WTC11 (cell line): ENCODE results near the gene UBE2H. TPM values are rescaled to one million over a fixed set of nuclear protein-coding genes. Genes with fewer than 3 reads are reported as not detected.

Experiments
- ATAC-seq: fragments of 200-7000 bp; cut with Tn5 transposase; 2 replicates; pipeline ENCODE4 v1.10.0; 2021; ENCODE audit warnings: mild to moderate bottlenecking, moderate library complexity
- CTCF ChIA-PET: fragments of 300-600 bp; sonication (Branson Sonifier 250); formaldehyde crosslinking; loops from one replicate; lab custom pipeline; 2021; ENCODE audit warnings: antibody characterized with exemption; lab: Charles Lee
- POLR2A ChIA-PET: fragments of 350-600 bp; sonication (Branson Sonifier 250); formaldehyde crosslinking; loops from one replicate; lab custom pipeline; 2021; ENCODE audit warnings: antibody characterized with exemption; lab: Charles Lee
- DNase-seq: peaks from one replicate; pipeline ENCODE4 v3.0.0; 2021; ENCODE audit warnings: low spot score
- H3K27ac Mint-ChIP-seq: 2 replicates; pipeline ENCODE4 v1.8.0; 2021; ENCODE audit warnings: mixed read lengths
- H3K27me3 Mint-ChIP-seq: 2 replicates; pipeline ENCODE4 v1.8.0; 2021; ENCODE audit warnings: low read depth, mild to moderate bottlenecking, moderate library complexity, mixed read lengths
- H3K36me3 Mint-ChIP-seq: 2 replicates; pipeline ENCODE4 v1.8.0; 2021; ENCODE audit warnings: mixed read lengths
- H3K4me1 Mint-ChIP-seq: 2 replicates; pipeline ENCODE4 v1.8.0; 2022; ENCODE audit warnings: mixed read lengths
- H3K4me3 Mint-ChIP-seq: 2 replicates; pipeline ENCODE4 v1.8.0; 2021; ENCODE audit warnings: mild to moderate bottlenecking, moderate library complexity, mixed read lengths
- H3K9me3 Mint-ChIP-seq: 2 replicates; pipeline ENCODE4 v1.8.0; 2021; ENCODE audit warnings: mixed read lengths
- AFF4 ChIP-seq: sonication (generic); formaldehyde crosslinking; IDR thresholded peaks from 2 replicates; pipeline ENCODE4 v1.8.1; 2023; ENCODE audit warnings: mild to moderate bottlenecking, missing genetic modification reagents, borderline replicate concordance
- ESRRA ChIP-seq: sonication (generic); formaldehyde crosslinking; IDR thresholded peaks from 2 replicates; pipeline ENCODE4 v1.8.1; 2022; ENCODE audit warnings: mild to moderate bottlenecking, missing genetic modification reagents, borderline replicate concordance
- JAZF1 ChIP-seq: fragments of 250-450 bp; sonication (Bioruptor Pico); IDR thresholded peaks from 2 replicates; pipeline ENCODE4 v1.9.0; 2021; ENCODE audit warnings: moderate library complexity, mild to moderate bottlenecking, inconsistent platforms
- NR1H2 ChIP-seq: sonication (generic); formaldehyde crosslinking; IDR thresholded peaks from 2 replicates; pipeline ENCODE4 v1.9.0; 2021; ENCODE audit warnings: mild to moderate bottlenecking, moderate library complexity, missing genetic modification reagents
- RORB ChIP-seq: fragments of 250-450 bp; sonication (Bioruptor Pico); IDR thresholded peaks from 2 replicates; pipeline ENCODE4 v1.9.0; 2021; ENCODE audit warnings: mild to moderate bottlenecking
- ZNF423 ChIP-seq: fragments of 250-450 bp; sonication (Bioruptor Pico); IDR thresholded peaks from 2 replicates; pipeline ENCODE4 v2.1.2; 2022; ENCODE audit warnings: mild to moderate bottlenecking, moderate library complexity
- ZNF425 ChIP-seq: fragments of 250-450 bp; sonication (Bioruptor Pico); conservative IDR thresholded peaks from 2 replicates; pipeline ENCODE4 v1.9.0; 2021; ENCODE audit warnings: mild to moderate bottlenecking
- total RNA-seq: library from RNA; stranded (reverse); gene quantifications from 3 replicates; pipeline ENCODE4 v1.2.3, GENCODE V29; 2021
- TF ChIP-seq, protein P1 (sequence below): sonication (generic); formaldehyde crosslinking; IDR thresholded peaks from 2 replicates; pipeline ENCODE4 v1.8.0; 2022; ENCODE audit warnings: mild to moderate bottlenecking, missing genetic modification reagents
- TF ChIP-seq, protein P2 (sequence below): sonication (generic); formaldehyde crosslinking; IDR thresholded peaks from 2 replicates; pipeline ENCODE4 v1.8.1; 2022; ENCODE audit warnings: low read depth, mild to moderate bottlenecking, moderate library complexity, missing genetic modification reagents, borderline replicate concordance

The UBE2H gene
- total RNA-seq, 1 experiment from 2014 or later = 55.0 TPM

- DNase-seq = peak; percentile 59
- TF ChIP-seq ESRRA (CRISPR knock-in tag) (no peak), ZNF423 (CRISPR knock-in tag) (peak; percentile 43; the same call in 1 of the 2 replicates), RORB (no peak), JAZF1 (no peak), ZNF425 (CRISPR knock-in tag) (no peak), AFF4 (CRISPR knock-in tag) (no peak)
- TF ChIP-seq, protein P1, sequence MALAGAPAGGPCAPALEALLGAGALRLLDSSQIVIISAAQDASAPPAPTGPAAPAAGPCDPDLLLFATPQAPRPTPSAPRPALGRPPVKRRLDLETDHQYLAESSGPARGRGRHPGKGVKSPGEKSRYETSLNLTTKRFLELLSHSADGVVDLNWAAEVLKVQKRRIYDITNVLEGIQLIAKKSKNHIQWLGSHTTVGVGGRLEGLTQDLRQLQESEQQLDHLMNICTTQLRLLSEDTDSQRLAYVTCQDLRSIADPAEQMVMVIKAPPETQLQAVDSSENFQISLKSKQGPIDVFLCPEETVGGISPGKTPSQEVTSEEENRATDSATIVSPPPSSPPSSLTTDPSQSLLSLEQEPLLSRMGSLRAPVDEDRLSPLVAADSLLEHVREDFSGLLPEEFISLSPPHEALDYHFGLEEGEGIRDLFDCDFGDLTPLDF (CRISPR knock-in tag) = no peak
- TF ChIP-seq, all 79 proteins: peak for 1
- H3K4me1 Mint-ChIP-seq = peaks cover 42% of the 10 kb centered on the region
- H3K4me3 Mint-ChIP-seq = peak overlapping the region; percentile 49
- H3K9me3 Mint-ChIP-seq = no peaks in the 10 kb centered on the region
- no peaks in the 10 kb centered on the region for H3K36me3 Mint-ChIP-seq
- H3K27ac Mint-ChIP-seq = no peak overlapping the region
- ATAC-seq = peak; percentile 23
- peaks cover 99% of the 10 kb centered on the region for H3K27me3 Mint-ChIP-seq
- CTCF ChIA-PET = interaction anchor here (0.6 to 3.7 kb wide), 6 partner anchors 10 to 224 kb away, joined by 3 to 19 read pairs (median 4); no protein-coding TSS in a partner anchor
- POLR2A ChIA-PET = interaction anchor here (1.0 to 1.2 kb wide), 2 partner anchors 33 to 163 kb away, joined by 4 to 5 read pairs; no protein-coding TSS in a partner anchor
These were observed 165.8 kb downstream of the UBE2H start for GRCh38 chr7:129786825-129787563.

GRCh38 chr7:129785685-129786514 lies 166.9 kb downstream of the UBE2H start:
- POLR2A ChIA-PET = interaction anchor here (0.6 to 1.2 kb wide), 3 partner anchors 9 to 164 kb away, joined by 3 to 5 read pairs (median 4); no protein-coding TSS in a partner anchor
- Mint-ChIP-seq H3K27ac (no peak overlapping the region), H3K9me3 (no peaks in the 10 kb centered on the region), H3K4me3 (peak overlapping the region; percentile 63), H3K4me1 (peaks cover 47% of the 10 kb centered on the region)
- no peak for ATAC-seq
- peak; percentile 33 for DNase-seq
- TF ChIP-seq, protein P2, sequence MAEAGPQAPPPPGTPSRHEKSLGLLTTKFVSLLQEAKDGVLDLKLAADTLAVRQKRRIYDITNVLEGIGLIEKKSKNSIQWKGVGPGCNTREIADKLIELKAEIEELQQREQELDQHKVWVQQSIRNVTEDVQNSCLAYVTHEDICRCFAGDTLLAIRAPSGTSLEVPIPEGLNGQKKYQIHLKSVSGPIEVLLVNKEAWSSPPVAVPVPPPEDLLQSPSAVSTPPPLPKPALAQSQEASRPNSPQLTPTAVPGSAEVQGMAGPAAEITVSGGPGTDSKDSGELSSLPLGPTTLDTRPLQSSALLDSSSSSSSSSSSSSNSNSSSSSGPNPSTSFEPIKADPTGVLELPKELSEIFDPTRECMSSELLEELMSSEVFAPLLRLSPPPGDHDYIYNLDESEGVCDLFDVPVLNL (CRISPR knock-in tag) = no peak
- TF ChIP-seq NR1H2 (CRISPR knock-in tag) = 0 out of 2 replicates have a peak, but pooled peaks have one; percentile 45
- TF ChIP-seq, all 79 proteins: peak for 1
- peaks cover 100% of the 10 kb centered on the region for H3K27me3 Mint-ChIP-seq
- no peaks in the 10 kb centered on the region for H3K36me3 Mint-ChIP-seq
- CTCF ChIA-PET = interaction anchor here (0.6 to 3.7 kb wide), 6 partner anchors 9 to 225 kb away, joined by 3 to 19 read pairs (median 4); no protein-coding TSS in a partner anchor
